CD14-positive monocyte (primary cell): Measurements from ENCODE around the gene HCN2. TPM values are rescaled to one million over a fixed set of nuclear protein-coding genes. Genes with fewer than 3 reads are reported as not detected.

Experiments
- DNase-seq, 3 donors: peaks; one replicate each; pipeline ENCODE4 v3.0.0-alpha.2; 2011 to 2022
- H2AFZ ChIP-seq: 2 replicates; pipeline ENCODE4 v1.6.0; 2012; ENCODE audit warnings: mild to moderate bottlenecking, low read depth, low read length, inconsistent platforms; ENCODE audit not compliant: insufficient read depth, poor library complexity, severe bottlenecking
- H3K27ac ChIP-seq, 2 donors: 1 replicate in 1 of 2; 2 replicates in 1 of 2; pipeline ENCODE4 v1.5.1; 2012 to 2013; ENCODE audit warnings: low read length in 2 of 2, control low read depth in 1 of 2, inconsistent platforms in 1 of 2, low read depth in 1 of 2, mild to moderate bottlenecking in 1 of 2
- H3K27me3 ChIP-seq, 2 donors: one replicate each; pipeline versions ENCODE4 v1.6.0 to v1.6.1; 2011 to 2013; ENCODE audit warnings: low read length in 2 of 2; ENCODE audit not compliant: control insufficient read depth in 2 of 2, insufficient read depth in 2 of 2
- H3K36me3 ChIP-seq, 2 donors: replicated peaks in 1 of 2; 1 replicate in 1 of 2; 2 replicates in 1 of 2; pipeline versions ENCODE4 v1.5.1 to v1.6.1; 2012 to 2013; ENCODE audit warnings: low read length in 2 of 2, control low read depth in 1 of 2, inconsistent platforms in 1 of 2, mild to moderate bottlenecking in 1 of 2; ENCODE audit not compliant: insufficient read depth in 2 of 2, control insufficient read depth in 1 of 2
- H3K4me1 ChIP-seq, 2 donors: 1 replicate in 1 of 2; 2 replicates in 1 of 2; pipeline versions ENCODE4 v1.5.1 to v1.6.1; 2012 to 2013; ENCODE audit warnings: low read length in 2 of 2, control low read depth in 1 of 2, inconsistent platforms in 1 of 2, mild to moderate bottlenecking in 1 of 2, moderate library complexity in 1 of 2; ENCODE audit not compliant: insufficient read depth in 2 of 2, control insufficient read depth in 1 of 2
- H3K4me2 ChIP-seq: replicated peaks from 2 replicates; pipeline ENCODE3; 2012; ENCODE audit warnings: low read length, moderate library complexity, mild to moderate bottlenecking; ENCODE audit not compliant: poor library complexity, severe bottlenecking; ENCODE audit errors: extremely low read depth
- H3K4me3 ChIP-seq, 3 experiments: fragments of 200-600 bp in 1 of 3; sonication (generic) in 1 of 3; replicated peaks in 1 of 3; 1 replicate in 2 of 3; 2 replicates in 1 of 3; pipeline ENCODE4 v1.5.1; 2011 to 2013; ENCODE audit warnings: low read length in 3 of 3, mild to moderate bottlenecking in 3 of 3, control low read depth in 2 of 3, low read depth in 2 of 3, inconsistent platforms in 1 of 3, moderate library complexity in 1 of 3
- H3K79me2 ChIP-seq: 2 replicates; pipeline ENCODE4 v1.6.0; 2012; ENCODE audit warnings: mild to moderate bottlenecking, control low read depth, inconsistent platforms, low read length, moderate library complexity; ENCODE audit not compliant: insufficient read depth
- H3K9ac ChIP-seq: 2 replicates; pipeline ENCODE4 v1.6.0; 2017; ENCODE audit warnings: low read length, mild to moderate bottlenecking; ENCODE audit not compliant: insufficient read depth, poor library complexity, severe bottlenecking
- H3K9me3 ChIP-seq, 2 donors: replicated peaks in 1 of 2; 1 replicate in 1 of 2; 2 replicates in 1 of 2; pipeline versions ENCODE4 v1.5.1 to v1.6.1; 2012 to 2013; ENCODE audit warnings: low read length in 2 of 2, control low read depth in 1 of 2; ENCODE audit not compliant: control insufficient read depth in 1 of 2, insufficient read depth in 1 of 2
- H4K20me1 ChIP-seq: 2 replicates; pipeline ENCODE4 v1.6.0; 2012; ENCODE audit warnings: mild to moderate bottlenecking, low read length, control low read depth, moderate library complexity; ENCODE audit not compliant: insufficient read depth
- H3K27ac Mint-ChIP-seq, 7 donors: one replicate each; pipeline ENCODE4 v1.8.0; 2020; ENCODE audit warnings: mild to moderate bottlenecking in 7 of 7, mixed read lengths in 7 of 7, moderate library complexity in 6 of 7, inconsistent platforms in 2 of 7
- H3K27me3 Mint-ChIP-seq, 3 donors: one replicate each; pipeline ENCODE4 v1.8.0; 2021 to 2022; ENCODE audit warnings: low read depth in 3 of 3, mild to moderate bottlenecking in 3 of 3, mixed read lengths in 3 of 3, moderate library complexity in 3 of 3, inconsistent platforms in 1 of 3
- H3K36me3 Mint-ChIP-seq, 2 donors: one replicate each; pipeline ENCODE4 v1.8.0; 2020; ENCODE audit warnings: mixed read lengths in 2 of 2, inconsistent platforms in 1 of 2, mild to moderate bottlenecking in 1 of 2
- H3K4me1 Mint-ChIP-seq: one replicate; pipeline ENCODE4 v1.8.0; 2020; ENCODE audit warnings: mild to moderate bottlenecking, mixed read lengths
- H3K4me3 Mint-ChIP-seq, 2 donors: one replicate each; pipeline ENCODE4 v1.8.0; 2020; ENCODE audit warnings: mild to moderate bottlenecking in 2 of 2, mixed read lengths in 2 of 2, moderate library complexity in 1 of 2
- H3K9me3 Mint-ChIP-seq, 7 donors: one replicate each; pipeline ENCODE4 v1.8.0; 2020 to 2022; ENCODE audit warnings: mixed read lengths in 7 of 7, mild to moderate bottlenecking in 6 of 7, moderate library complexity in 6 of 7, inconsistent platforms in 2 of 7
- WGBS: methylation state at CpG from one replicate; pipeline ENCODE4 v1.1.5; 2013; ENCODE audit warnings: missing lambda C conversion rate; ENCODE audit not compliant: insufficient coverage; 5-methylcytosine and 5-hydroxymethylcytosine counted together
- intact Hi-C, 2 donors: fragments of 100-400 bp; cut with micrococcal nuclease; formaldehyde crosslinking; loops; one replicate each; pipeline versions ENCODE4 v1.15.0 to v1.15.1; 2023
- polyA plus RNA-seq, 3 donors: library from polyadenylated mRNA; depleted of rRNA in 1 of 3; unstranded in 2 of 3; stranded (reverse) in 1 of 3; fragments of 300-500 nt in 2 of 3; fragments of >200 nt in 1 of 3; fragmentation: Illumina TruSeq in 2 of 3; gene quantifications; 1 replicate in 2 of 3; 2 replicates in 1 of 3; pipeline ENCODE4 v1.2.3, GENCODE V29; 2012 to 2021
- TF ChIP-seq, protein P1 (sequence below): fragments of 200-600 bp; IDR thresholded peaks from one replicate; pipeline ENCODE4 v1.8.0; 2022; ENCODE audit warnings: antibody characterized with exemption, mild to moderate bottlenecking

The HCN2 gene
- polyA plus RNA-seq, 3 donors: 0.21 TPM; not detected in 2

DNA sequence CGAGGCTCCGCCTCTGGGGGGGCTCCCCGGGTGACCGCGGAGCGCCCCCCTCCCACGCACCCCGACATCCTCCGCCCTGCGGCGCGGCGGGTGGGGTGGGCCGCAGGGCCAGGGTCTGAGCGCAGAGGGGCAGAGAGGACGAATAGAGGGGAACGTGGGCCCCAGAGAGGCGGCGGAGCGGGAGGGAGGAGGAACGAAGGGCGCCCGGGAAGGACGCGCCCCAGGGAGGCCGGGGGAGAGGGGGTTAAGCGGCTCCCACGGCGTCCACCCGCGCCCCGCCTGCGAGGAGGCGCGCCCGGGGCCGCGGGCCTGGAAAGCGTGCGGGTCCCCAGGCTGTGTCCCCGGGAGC, 1.0 kb downstream of the HCN2 start:
- TF ChIP-seq, protein P1, sequence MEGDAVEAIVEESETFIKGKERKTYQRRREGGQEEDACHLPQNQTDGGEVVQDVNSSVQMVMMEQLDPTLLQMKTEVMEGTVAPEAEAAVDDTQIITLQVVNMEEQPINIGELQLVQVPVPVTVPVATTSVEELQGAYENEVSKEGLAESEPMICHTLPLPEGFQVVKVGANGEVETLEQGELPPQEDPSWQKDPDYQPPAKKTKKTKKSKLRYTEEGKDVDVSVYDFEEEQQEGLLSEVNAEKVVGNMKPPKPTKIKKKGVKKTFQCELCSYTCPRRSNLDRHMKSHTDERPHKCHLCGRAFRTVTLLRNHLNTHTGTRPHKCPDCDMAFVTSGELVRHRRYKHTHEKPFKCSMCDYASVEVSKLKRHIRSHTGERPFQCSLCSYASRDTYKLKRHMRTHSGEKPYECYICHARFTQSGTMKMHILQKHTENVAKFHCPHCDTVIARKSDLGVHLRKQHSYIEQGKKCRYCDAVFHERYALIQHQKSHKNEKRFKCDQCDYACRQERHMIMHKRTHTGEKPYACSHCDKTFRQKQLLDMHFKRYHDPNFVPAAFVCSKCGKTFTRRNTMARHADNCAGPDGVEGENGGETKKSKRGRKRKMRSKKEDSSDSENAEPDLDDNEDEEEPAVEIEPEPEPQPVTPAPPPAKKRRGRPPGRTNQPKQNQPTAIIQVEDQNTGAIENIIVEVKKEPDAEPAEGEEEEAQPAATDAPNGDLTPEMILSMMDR: no peak
- H2AFZ ChIP-seq: no peak overlapping the region
- H3K27me3 Mint-ChIP-seq: peaks cover 53 to 83% (median 71%) of the 10 kb centered on the region in 3 donors
- H3K9me3 ChIP-seq: peaks cover 0 to 12% of the 10 kb centered on the region in 2 donors
- no peak overlapping the region for H3K4me3 Mint-ChIP-seq
- no peak overlapping the region for H3K27ac Mint-ChIP-seq
- no peak for DNase-seq
- H4K20me1 ChIP-seq: no peaks in the 10 kb centered on the region
- H3K9ac ChIP-seq: no peak overlapping the region
- no peaks in the 10 kb centered on the region for H3K79me2 ChIP-seq
- H3K27me3 ChIP-seq: peaks cover 13 to 55% of the 10 kb centered on the region in 2 donors
- H3K4me1 Mint-ChIP-seq: peaks cover 5% of the 10 kb centered on the region
- H3K36me3 ChIP-seq: no peaks in the 10 kb centered on the region
- no peaks in the 10 kb centered on the region for H3K36me3 Mint-ChIP-seq
- intact Hi-C loops: no loop called here
- H3K4me2 ChIP-seq: no peak overlapping the region
- H3K4me3 ChIP-seq: no peak overlapping the region
- peaks cover 0 to 18% (median 7%) of the 10 kb centered on the region in 7 donors for H3K9me3 Mint-ChIP-seq
- 12% methylated on average over 31 of the region's 41 CpGs for WGBS
- H3K4me1 ChIP-seq: no peaks in the 10 kb centered on the region
- H3K27ac ChIP-seq: no peak overlapping the region

DNA sequence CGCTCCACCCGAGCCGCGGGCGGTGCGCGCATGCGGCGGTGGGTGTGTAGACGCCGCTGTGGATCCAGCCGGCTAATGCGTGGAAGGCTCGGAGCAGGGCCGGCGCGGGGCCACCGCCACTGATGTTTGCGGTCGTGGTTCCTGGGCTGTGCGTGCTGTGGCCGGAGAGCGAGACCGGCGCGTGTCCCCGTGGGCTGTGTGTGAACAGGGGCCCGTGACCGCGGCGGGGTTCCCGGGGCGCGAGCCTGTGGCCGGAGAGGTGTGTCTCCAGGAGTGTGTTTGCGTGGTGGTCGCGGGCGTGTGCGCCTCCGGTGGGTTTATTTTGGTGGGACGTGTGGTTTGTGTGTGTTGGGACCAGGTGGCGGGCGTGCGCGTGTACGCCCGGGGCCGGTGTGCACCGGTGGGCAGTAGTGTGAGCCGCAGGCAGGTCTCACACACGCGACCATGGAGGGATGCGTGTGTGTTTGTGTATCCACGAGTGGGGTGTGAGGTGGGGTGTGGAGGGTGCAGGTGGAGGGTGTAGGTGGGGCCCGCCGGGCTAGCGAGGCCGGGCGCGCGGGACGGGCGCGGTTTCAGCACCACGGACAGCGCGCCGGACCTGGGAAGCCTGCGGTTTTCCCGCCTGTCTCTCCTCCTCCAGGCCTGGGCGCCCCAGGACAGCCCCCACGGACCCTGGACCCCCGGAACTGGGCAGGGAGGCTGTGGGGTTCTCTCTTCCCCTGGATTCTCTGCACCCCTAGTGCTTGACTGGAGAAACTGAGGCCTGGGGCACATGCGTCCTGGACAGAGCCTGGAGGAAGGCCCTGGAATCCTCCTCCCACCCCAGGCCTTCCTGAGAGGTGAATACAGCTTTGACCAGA, 1.6 kb downstream of the HCN2 start:
- no peak overlapping the region for H3K4me3 ChIP-seq
- intact Hi-C loops: no loop called here
- Mint-ChIP-seq H3K36me3 (no peaks in the 10 kb centered on the region), H3K27me3 (peaks cover 50 to 77% (median 66%) of the 10 kb centered on the region in 3 donors), H3K4me1 (peaks cover 5% of the 10 kb centered on the region), H3K27ac (no peak overlapping the region), H3K9me3 (peaks cover 0 to 18% (median 7%) of the 10 kb centered on the region in 7 donors), H3K4me3 (peak overlapping the region; percentile 31 to 85)
- no peak overlapping the region for H3K4me2 ChIP-seq
- H3K27ac ChIP-seq: no peak overlapping the region
- peaks cover 0 to 12% of the 10 kb centered on the region in 2 donors for H3K9me3 ChIP-seq
- H3K27me3 ChIP-seq: peaks cover 13 to 53% of the 10 kb centered on the region in 2 donors
- no peaks in the 10 kb centered on the region for H4K20me1 ChIP-seq
- no peak overlapping the region for H3K9ac ChIP-seq
- no peak overlapping the region for H2AFZ ChIP-seq
- no peaks in the 10 kb centered on the region for H3K36me3 ChIP-seq
- no peaks in the 10 kb centered on the region for H3K4me1 ChIP-seq
- TF ChIP-seq, protein P1: no peak
- 34% methylated on average over 58 of the region's 75 CpGs for WGBS
- no peak for DNase-seq
- no peaks in the 10 kb centered on the region for H3K79me2 ChIP-seq
